Measurements from ENCODE around the gene RAB34.

RAB34 gene

GRCh38 chr17:28675490-28675889, 42.2 kb downstream of the RAB34 start:
- no peak for DNase-seq

- DNase-seq, result no peak
Observed at GRCh38 chr17:28669918-28670317, 47.8 kb downstream of the RAB34 start.

GRCh38 chr17:28667870-28668269, 49.8 kb downstream of the RAB34 start:
- DNase-seq, result no peak

GRCh38 chr17:28665994-28666393, 51.7 kb downstream of the RAB34 start:
- DNase-seq, result no peak
